MM.1S (cell line): ENCODE results near the gene TM2D1.
A peak's percentile ranks its signal among the peaks of the same experiment; 100 is the strongest.
"Not testable (repeated sequence)": the region's sequence is repeated elsewhere in the genome, so short reads cannot be mapped to it uniquely, and the experiment has no call there.

ENCODE experiments used
- DNase-seq: peaks from one replicate; pipeline ENCODE4 v3.0.0-alpha.2; 2015
- H2AFZ ChIP-seq: fragments of 300-600 bp; sonication (generic); 2 replicates; pipeline ENCODE4 v1.6.0; 2016; ENCODE audit warnings: antibody characterized with exemption, low read length
- H3F3A ChIP-seq: fragments of 300-600 bp; sonication (generic); 2 replicates; pipeline ENCODE4 v1.6.1; 2016; ENCODE audit warnings: mild to moderate bottlenecking, antibody characterized with exemption, low read length, moderate library complexity, mixed read lengths; ENCODE audit not compliant: insufficient read depth
- H3K27ac ChIP-seq: fragments of 300-600 bp; sonication (generic); 2 replicates; pipeline ENCODE4 v1.5.1; 2016; ENCODE audit warnings: mild to moderate bottlenecking, low read length
- H3K27me3 ChIP-seq: fragments of 300-600 bp; sonication (generic); replicated peaks from 2 replicates; pipeline ENCODE4 v1.6.0; 2016; ENCODE audit warnings: low read length; ENCODE audit not compliant: insufficient read depth
- H3K36me3 ChIP-seq: fragments of 300-600 bp; sonication (generic); replicated peaks from 2 replicates; pipeline ENCODE4 v1.6.1; 2016; ENCODE audit warnings: mild to moderate bottlenecking, low read length, mixed read lengths; ENCODE audit not compliant: insufficient read depth
- H3K4me1 ChIP-seq: fragments of 300-600 bp; sonication (generic); 2 replicates; pipeline ENCODE4 v1.6.1; 2016; ENCODE audit warnings: low read length, mixed read lengths
- H3K4me2 ChIP-seq: fragments of 300-600 bp; sonication (generic); 2 replicates; pipeline ENCODE4 v1.6.0; 2016; ENCODE audit warnings: low read depth, low read length
- H3K4me3 ChIP-seq: fragments of 300-600 bp; sonication (generic); 2 replicates; pipeline ENCODE4 v1.5.1; 2016; ENCODE audit warnings: low read length, mixed read lengths
- H3K79me2 ChIP-seq: fragments of 300-600 bp; sonication (generic); 2 replicates; pipeline ENCODE4 v1.6.1; 2016; ENCODE audit warnings: mixed run types, low read length, mixed read lengths
- H3K9ac ChIP-seq: fragments of 300-600 bp; sonication (generic); 2 replicates; pipeline ENCODE4 v1.6.1; 2016; ENCODE audit warnings: low read length, mixed read lengths
- H3K9me2 ChIP-seq: fragments of 300-600 bp; sonication (generic); replicated peaks from 2 replicates; pipeline ENCODE4 v1.6.1; 2016; ENCODE audit warnings: mild to moderate bottlenecking, low read length, mixed read lengths; ENCODE audit not compliant: insufficient read depth
- H3K9me3 ChIP-seq: fragments of 300-600 bp; sonication (generic); replicated peaks from 2 replicates; pipeline ENCODE4 v1.6.1; 2016; ENCODE audit warnings: mild to moderate bottlenecking, low read length, mixed read lengths; ENCODE audit not compliant: insufficient read depth
- H4K20me1 ChIP-seq: fragments of 300-600 bp; sonication (generic); 2 replicates; pipeline ENCODE4 v1.6.1; 2016; ENCODE audit warnings: mild to moderate bottlenecking, low read length, moderate library complexity, mixed read lengths; ENCODE audit not compliant: insufficient read depth
- EZH2 ChIP-seq: fragments of 300-600 bp; sonication (generic); optimal IDR thresholded peaks from 2 replicates; pipeline ENCODE3; 2017; ENCODE audit warnings: low read depth, mild to moderate bottlenecking, antibody characterized with exemption, low read length, mixed read lengths
- EZH2phosphoT487 ChIP-seq: fragments of 300-600 bp; sonication (generic); IDR thresholded peaks from 2 replicates; pipeline ENCODE4 v1.6.1; 2018; ENCODE audit warnings: antibody characterized with exemption, low read length
- TF ChIP-seq, protein P1 (sequence below): fragments of 300-600 bp; sonication (generic); IDR thresholded peaks from 2 replicates; pipeline ENCODE4 v1.5.1; 2016; ENCODE audit warnings: antibody characterized with exemption, low read length, mixed read lengths

The TM2D1 gene

DNA sequence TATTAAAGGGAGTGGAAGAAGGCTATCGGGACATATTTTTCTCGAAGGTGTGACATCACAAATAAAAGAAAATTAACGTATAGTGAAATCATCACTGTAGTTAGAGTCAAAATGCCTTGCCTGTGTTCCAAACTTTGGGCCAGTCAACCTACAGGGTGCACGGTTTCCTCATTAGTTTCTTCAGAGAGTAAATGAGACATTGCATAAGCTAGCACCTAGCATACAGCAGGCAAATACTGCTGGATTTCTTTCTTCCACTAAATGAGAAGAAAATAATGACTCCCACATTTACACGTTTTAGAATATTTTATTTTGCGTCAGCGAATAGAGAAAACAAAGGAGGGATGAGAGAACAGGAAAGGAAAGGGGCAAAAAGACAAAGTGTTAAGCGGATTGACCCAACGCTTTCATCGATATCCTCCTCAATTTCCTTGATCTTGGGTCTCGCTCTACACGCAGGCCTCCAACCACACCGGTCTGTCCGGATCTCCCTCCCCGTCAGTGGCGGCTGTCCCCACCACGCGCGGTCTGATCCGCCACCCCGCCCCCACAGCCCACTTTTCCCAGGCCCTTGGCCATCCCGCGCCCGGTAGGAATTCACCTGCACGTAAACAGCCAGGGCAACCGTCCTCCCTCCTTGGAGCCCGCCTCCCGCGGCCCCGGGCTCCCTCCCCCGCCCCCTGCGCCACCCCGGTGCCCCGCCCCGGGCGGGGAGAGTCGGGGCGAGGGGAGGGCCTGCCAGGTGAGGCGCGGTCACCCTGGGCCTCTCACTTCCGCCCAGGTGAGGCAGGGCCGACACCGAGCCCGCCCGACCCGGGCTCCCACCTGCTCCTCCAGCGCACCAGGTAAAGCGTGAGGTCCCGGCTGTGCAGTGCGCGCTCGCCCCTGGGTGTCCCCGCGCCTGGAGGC lies 17.0 kb upstream of the TM2D1 start, which contains the start of gene PATJ:
Gene PATJ (plus strand): TSS at position 770 of the 909 bp plus-strand sequence. CDS start 20,413 bp downstream, outside the sequence.
- H3K9ac ChIP-seq = peak within 1 kb of the TSS; percentile 43; the same call in 1 of the 2 replicates
- H3K79me2 ChIP-seq = no peaks in the 10 kb centered on the region
- peak within 1 kb of the TSS; percentile 92 for H3K4me2 ChIP-seq
- no peaks in the 10 kb centered on the region for H3K4me1 ChIP-seq
- H3K9me3 ChIP-seq = no peaks in the 10 kb centered on the region
- no peaks in the 10 kb centered on the region for H3K27me3 ChIP-seq
- H3F3A ChIP-seq = peaks cover 9% of the 10 kb centered on the region; the same call in 1 of the 2 replicates
- H3K27ac ChIP-seq = no peak within 1 kb of the TSS
- peak within 1 kb of the TSS; percentile 80 for H3K4me3 ChIP-seq
- TF ChIP-seq EZH2phosphoT487 = no peak
- TF ChIP-seq, protein P1, sequence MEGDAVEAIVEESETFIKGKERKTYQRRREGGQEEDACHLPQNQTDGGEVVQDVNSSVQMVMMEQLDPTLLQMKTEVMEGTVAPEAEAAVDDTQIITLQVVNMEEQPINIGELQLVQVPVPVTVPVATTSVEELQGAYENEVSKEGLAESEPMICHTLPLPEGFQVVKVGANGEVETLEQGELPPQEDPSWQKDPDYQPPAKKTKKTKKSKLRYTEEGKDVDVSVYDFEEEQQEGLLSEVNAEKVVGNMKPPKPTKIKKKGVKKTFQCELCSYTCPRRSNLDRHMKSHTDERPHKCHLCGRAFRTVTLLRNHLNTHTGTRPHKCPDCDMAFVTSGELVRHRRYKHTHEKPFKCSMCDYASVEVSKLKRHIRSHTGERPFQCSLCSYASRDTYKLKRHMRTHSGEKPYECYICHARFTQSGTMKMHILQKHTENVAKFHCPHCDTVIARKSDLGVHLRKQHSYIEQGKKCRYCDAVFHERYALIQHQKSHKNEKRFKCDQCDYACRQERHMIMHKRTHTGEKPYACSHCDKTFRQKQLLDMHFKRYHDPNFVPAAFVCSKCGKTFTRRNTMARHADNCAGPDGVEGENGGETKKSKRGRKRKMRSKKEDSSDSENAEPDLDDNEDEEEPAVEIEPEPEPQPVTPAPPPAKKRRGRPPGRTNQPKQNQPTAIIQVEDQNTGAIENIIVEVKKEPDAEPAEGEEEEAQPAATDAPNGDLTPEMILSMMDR = no peak
- TF ChIP-seq EZH2 = no peak
- H4K20me1 ChIP-seq = no peaks in the 10 kb centered on the region
- peak within 1 kb of the TSS; percentile 89 for H2AFZ ChIP-seq
- H3K9me2 ChIP-seq = no peaks in the 10 kb centered on the region
- peak; percentile 77 for DNase-seq
- no peaks in the 10 kb centered on the region for H3K36me3 ChIP-seq

DNA sequence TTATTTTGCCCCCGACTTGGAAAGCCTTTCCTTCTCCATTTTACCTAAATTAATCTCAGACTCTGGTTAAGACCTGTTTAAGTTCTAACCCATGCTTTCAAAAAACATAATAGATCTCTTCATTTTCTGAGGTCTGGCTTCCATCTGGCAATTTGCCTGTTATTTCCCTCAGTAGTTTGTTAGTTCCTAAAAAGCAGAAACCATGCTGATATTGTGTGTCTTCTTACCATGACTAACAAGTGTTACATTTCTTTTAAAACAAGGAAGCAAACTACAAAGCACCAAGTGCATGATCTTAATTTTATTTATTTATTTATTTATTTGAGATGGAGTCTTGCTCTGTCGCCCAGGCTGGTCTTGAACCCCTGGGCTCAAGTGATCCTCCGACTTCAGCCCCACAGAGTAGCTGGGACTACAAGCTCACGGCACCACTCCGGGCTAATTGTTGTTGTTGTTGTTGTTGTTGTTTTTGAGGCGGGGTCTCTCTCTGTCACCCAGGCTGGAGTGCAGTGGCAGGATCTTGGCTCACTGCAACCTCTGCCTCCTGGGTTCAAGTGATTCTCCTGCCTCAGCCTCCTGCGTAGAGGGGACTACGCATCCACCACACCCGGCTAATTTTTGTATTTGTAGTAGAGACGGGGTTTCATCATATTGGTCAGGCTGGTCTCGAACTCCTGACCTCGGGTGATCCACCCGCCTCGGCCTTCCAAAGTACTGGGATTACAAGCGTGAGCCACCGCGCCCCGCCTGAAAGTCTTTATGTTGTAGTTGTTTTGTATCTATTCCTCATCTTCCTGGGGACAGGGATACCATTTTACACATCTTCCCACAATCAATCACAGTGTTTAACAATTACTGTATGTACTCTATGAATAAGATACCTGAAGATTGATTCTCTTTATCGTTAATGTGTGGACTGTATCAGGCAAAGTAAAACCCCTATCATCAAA lies 16.1 kb upstream of the TM2D1 start:
- Histone ChIP-seq H3K9me3 (no peaks in the 10 kb centered on the region), H3K79me2 (no peaks in the 10 kb centered on the region), H3K27me3 (no peaks in the 10 kb centered on the region), H3K4me2 (peak overlapping the region; percentile 92), H3K4me1 (no peaks in the 10 kb centered on the region), H3F3A (peaks cover 9% of the 10 kb centered on the region; the same call in 1 of the 2 replicates), H4K20me1 (no peaks in the 10 kb centered on the region), H3K4me3 (peak overlapping the region; percentile 80), H3K36me3 (no peaks in the 10 kb centered on the region), H3K27ac (no peak overlapping the region), H3K9ac (peak overlapping the region; percentile 43; the same call in 1 of the 2 replicates), H2AFZ (peak overlapping the region; percentile 89), H3K9me2 (no peaks in the 10 kb centered on the region)
- DNase-seq = no peak
- TF ChIP-seq, protein P1 = no peak

DNA sequence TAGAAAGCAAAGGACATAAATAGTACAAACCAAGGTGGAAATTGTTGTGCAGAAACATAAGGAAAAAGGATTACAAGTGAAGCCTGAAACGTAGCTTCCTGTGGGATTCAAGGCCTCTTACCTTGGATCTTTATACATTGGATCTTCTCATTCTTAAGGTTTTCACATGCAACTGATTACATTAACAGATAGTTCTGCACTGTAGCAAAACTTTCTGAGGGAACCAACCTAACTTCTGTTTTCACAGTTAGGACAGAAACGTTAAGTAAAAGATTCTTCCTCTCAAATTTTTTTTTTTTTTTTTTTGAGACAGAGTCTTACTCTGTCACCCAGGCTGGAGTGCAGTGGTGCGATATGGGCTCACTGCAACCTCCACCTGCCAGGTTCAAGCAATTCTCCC lies 7.8 kb upstream of the TM2D1 start:
- H3K4me1 ChIP-seq = no peaks in the 10 kb centered on the region
- no peak for DNase-seq
- H3K36me3 ChIP-seq = no peaks in the 10 kb centered on the region
- TF ChIP-seq, protein P1 = no peak
- TF ChIP-seq EZH2 = no peak
- no peak for TF ChIP-seq EZH2phosphoT487
- H3K9ac ChIP-seq = no peak overlapping the region
- H3K27ac ChIP-seq = no peak overlapping the region
- no peak overlapping the region for H2AFZ ChIP-seq
- H3K79me2 ChIP-seq = no peaks in the 10 kb centered on the region
- H3K27me3 ChIP-seq = no peaks in the 10 kb centered on the region
- no peak overlapping the region for H3K4me3 ChIP-seq
- H3K9me3 ChIP-seq = no peaks in the 10 kb centered on the region
- H4K20me1 ChIP-seq = no peaks in the 10 kb centered on the region
- no peak overlapping the region for H3K4me2 ChIP-seq
- no peaks in the 10 kb centered on the region for H3F3A ChIP-seq
- H3K9me2 ChIP-seq = no peaks in the 10 kb centered on the region

DNA sequence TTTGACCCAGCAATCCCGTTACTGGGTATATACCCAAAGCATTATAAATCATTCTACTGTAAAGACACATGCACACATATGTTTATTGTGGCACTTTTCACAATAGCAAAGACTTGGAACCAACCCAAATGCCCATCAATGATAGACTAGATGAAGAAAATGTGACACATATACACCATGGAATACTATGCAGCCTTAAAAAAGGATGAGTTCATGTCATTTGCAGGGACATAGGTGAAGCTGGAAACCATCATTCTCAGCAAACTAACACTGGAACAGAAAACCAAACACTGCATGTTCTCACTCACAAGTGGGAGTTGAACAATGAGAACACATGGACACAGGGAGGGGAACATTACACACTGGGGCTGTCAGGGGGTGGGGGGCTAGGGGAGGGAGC lies 5.7 kb upstream of the TM2D1 start:
- not testable (repeated sequence) for H4K20me1 ChIP-seq, DNase-seq

More for the DNA sequence above, 5.7 kb upstream of the TM2D1 start:
- H3K9me3 ChIP-seq, H3K9ac ChIP-seq, H3K27me3 ChIP-seq, H3F3A ChIP-seq, H3K4me2 ChIP-seq, H3K36me3 ChIP-seq, H3K4me3 ChIP-seq, H3K27ac ChIP-seq, H2AFZ ChIP-seq, H3K79me2 ChIP-seq, H3K4me1 ChIP-seq, H3K9me2 ChIP-seq: not testable (repeated sequence)
